Mesenchymal stem cell (in vitro differentiated cells and primary cell): ENCODE data around the gene FBXL7.

Source experiments
- DNase-seq: peaks from one replicate; pipeline ENCODE4 v3.0.0-alpha.2; 2013
- H2AFZ ChIP-seq: one replicate; pipeline ENCODE4 v1.6.1; 2013; ENCODE audit warnings: low read depth, mild to moderate bottlenecking, control low read depth, inconsistent platforms, low read length, moderate library complexity
- H2AK5ac ChIP-seq: 2 replicates; pipeline ENCODE4 v1.6.1; 2013; ENCODE audit warnings: low read length, moderate library complexity, mild to moderate bottlenecking, inconsistent platforms; ENCODE audit not compliant: severe bottlenecking
- H2BK120ac ChIP-seq: one replicate; pipeline ENCODE4 v1.6.1; 2013; ENCODE audit warnings: low read depth, mild to moderate bottlenecking, inconsistent platforms, low read length, moderate library complexity
- H2BK12ac ChIP-seq, 2 experiments: one replicate each; pipeline ENCODE4 v1.6.1; 2013; ENCODE audit warnings: inconsistent platforms in 2 of 2, low read length in 2 of 2, mild to moderate bottlenecking in 2 of 2, moderate library complexity in 2 of 2, control low read depth in 1 of 2
- H2BK15ac ChIP-seq: one replicate; pipeline ENCODE4 v1.6.1; 2013; ENCODE audit warnings: mild to moderate bottlenecking, low read depth, inconsistent platforms; ENCODE audit not compliant: poor library complexity, severe bottlenecking
- H2BK5ac ChIP-seq: 2 replicates; pipeline ENCODE4 v1.6.1; 2013; ENCODE audit warnings: low read depth, mild to moderate bottlenecking, low read length, control low read depth, inconsistent platforms; ENCODE audit not compliant: poor library complexity, severe bottlenecking
- H3K14ac ChIP-seq, 2 experiments: one replicate each; pipeline ENCODE4 v1.6.1; 2013; ENCODE audit warnings: inconsistent platforms in 2 of 2, low read length in 2 of 2, control low read depth in 1 of 2, mild to moderate bottlenecking in 1 of 2, moderate library complexity in 1 of 2
- H3K18ac ChIP-seq, 2 experiments: one replicate each; pipeline ENCODE4 v1.6.1; 2013; ENCODE audit warnings: inconsistent platforms in 2 of 2, low read length in 2 of 2, control low read depth in 1 of 2, low read depth in 1 of 2, mild to moderate bottlenecking in 1 of 2
- H3K23ac ChIP-seq, 2 experiments: one replicate each; pipeline ENCODE4 v1.6.1; 2013; ENCODE audit warnings: inconsistent platforms in 2 of 2, low read length in 2 of 2, mild to moderate bottlenecking in 2 of 2, moderate library complexity in 2 of 2, control low read depth in 1 of 2
- H3K27ac ChIP-seq: 2 replicates; pipeline ENCODE4 v1.5.1; 2013; ENCODE audit warnings: mild to moderate bottlenecking, moderate library complexity, low read length, control low read depth, inconsistent platforms; ENCODE audit not compliant: poor library complexity, severe bottlenecking
- H3K27me3 ChIP-seq, 2 experiments: 2 replicates each; pipeline versions ENCODE4 v1.6.1 to v1.7.0; 2013; ENCODE audit warnings: low read length in 2 of 2, mild to moderate bottlenecking in 2 of 2, moderate library complexity in 2 of 2, control low read depth in 1 of 2, inconsistent platforms in 1 of 2; ENCODE audit not compliant: control insufficient read depth in 1 of 2, insufficient read depth in 1 of 2
- H3K36me3 ChIP-seq, 2 experiments: 2 replicates each; pipeline versions ENCODE4 v1.6.1 to v1.7.0; 2013; ENCODE audit warnings: low read length in 2 of 2, control low read depth in 1 of 2, inconsistent platforms in 1 of 2, low read depth in 1 of 2, mild to moderate bottlenecking in 1 of 2; ENCODE audit not compliant: insufficient read depth in 2 of 2, control insufficient read depth in 1 of 2
- H3K4ac ChIP-seq, 2 experiments: one replicate each; pipeline ENCODE4 v1.6.1; 2013; ENCODE audit warnings: inconsistent platforms in 2 of 2, low read length in 2 of 2, mild to moderate bottlenecking in 2 of 2, moderate library complexity in 2 of 2, control low read depth in 1 of 2, low read depth in 1 of 2
- H3K4me1 ChIP-seq: 2 replicates; pipeline ENCODE4 v1.6.1; 2013; ENCODE audit warnings: low read depth, low read length, control low read depth; ENCODE audit not compliant: control insufficient read depth, insufficient read depth
- H3K4me2 ChIP-seq: 2 replicates; pipeline ENCODE4 v1.6.1; 2013; ENCODE audit warnings: low read length, mild to moderate bottlenecking, inconsistent platforms; ENCODE audit not compliant: poor library complexity, severe bottlenecking
- H3K4me3 ChIP-seq, 2 experiments: 2 replicates each; pipeline versions ENCODE4 v1.5.1 to v1.7.0; 2013; ENCODE audit warnings: low read length in 2 of 2, mild to moderate bottlenecking in 2 of 2, control low read depth in 1 of 2, low read depth in 1 of 2; ENCODE audit not compliant: insufficient read depth in 1 of 2
- H3K79me1 ChIP-seq: replicated peaks from 2 replicates; pipeline ENCODE4 v1.6.1; 2013; ENCODE audit warnings: mild to moderate bottlenecking, control low read depth, low read length, inconsistent platforms; ENCODE audit not compliant: poor library complexity, severe bottlenecking
- H3K9ac ChIP-seq: 2 replicates; pipeline ENCODE4 v1.7.0; 2013; ENCODE audit warnings: mild to moderate bottlenecking, low read length, moderate library complexity
- H3K9me3 ChIP-seq: 2 replicates; pipeline ENCODE4 v1.7.0; 2013; ENCODE audit warnings: mild to moderate bottlenecking, low read length; ENCODE audit not compliant: control insufficient read depth
- H4K8ac ChIP-seq: one replicate; pipeline ENCODE4 v1.6.1; 2013; ENCODE audit warnings: inconsistent platforms, mild to moderate bottlenecking, low read length, moderate library complexity
- H4K91ac ChIP-seq: one replicate; pipeline ENCODE4 v1.6.1; 2013; ENCODE audit warnings: mild to moderate bottlenecking, low read length, inconsistent platforms
- WGBS: methylation state at CpG from one replicate; pipeline ENCODE4 v1.1.7; 2013; ENCODE audit warnings: mixed read lengths; 5-methylcytosine and 5-hydroxymethylcytosine counted together

The FBXL7 gene

DNA sequence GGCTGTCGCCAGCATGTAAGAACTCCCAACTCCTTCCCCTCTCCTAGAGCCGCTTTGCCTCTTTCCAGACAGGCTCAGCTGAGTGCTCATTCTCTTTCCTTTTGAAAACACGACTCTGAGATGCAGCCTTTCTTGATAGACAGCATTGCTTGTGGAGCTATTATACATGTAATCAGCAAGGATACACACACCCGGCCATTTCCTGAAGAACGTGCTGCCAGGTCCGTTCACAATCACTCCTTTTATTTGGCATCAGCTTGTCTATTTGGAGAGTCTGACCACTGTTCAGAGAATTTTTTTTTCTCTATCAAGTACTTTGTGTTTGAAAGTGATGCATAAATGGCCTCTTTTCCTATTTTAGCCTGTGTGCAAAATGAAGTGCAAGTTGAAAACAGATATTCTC lies 351.0 kb downstream of the FBXL7 start:
- Histone ChIP-seq H2BK12ac (no peak overlapping the region), H3K18ac (no peak overlapping the region), H3K4ac (no peak overlapping the region), H2BK120ac (no peak overlapping the region), H3K4me3 (no peak overlapping the region), H3K27me3 (no peaks in the 10 kb centered on the region), H3K36me3 (no peaks in the 10 kb centered on the region), H2AK5ac (no peak overlapping the region), H3K27ac (no peak overlapping the region), H3K23ac (no peak overlapping the region), H4K8ac (no peak overlapping the region), H2BK5ac (no peak overlapping the region), H3K9ac (no peak overlapping the region), H3K79me1 (peaks cover 15% of the 10 kb centered on the region), H3K9me3 (no peaks in the 10 kb centered on the region), H4K91ac (no peak overlapping the region), H2AFZ (no peak overlapping the region), H3K14ac (no peak overlapping the region), H2BK15ac (no peak overlapping the region), H3K4me2 (no peak overlapping the region), H3K4me1 (no peaks in the 10 kb centered on the region)
- no peak for DNase-seq
- WGBS: 94% methylated on average over 5 of the region's 6 CpGs

- H3K9ac ChIP-seq: no peak overlapping the region
- no peaks in the 10 kb centered on the region for H3K9me3 ChIP-seq
- no peak overlapping the region for H3K23ac ChIP-seq
- H3K27me3 ChIP-seq: no peaks in the 10 kb centered on the region
- peaks cover 18% of the 10 kb centered on the region for H3K79me1 ChIP-seq
- no peak overlapping the region for H4K8ac ChIP-seq
- no peak overlapping the region for H2BK12ac ChIP-seq
- no peak for DNase-seq
- no peak overlapping the region for H2AFZ ChIP-seq
- no peak overlapping the region for H3K4me2 ChIP-seq
- H3K4ac ChIP-seq: no peak overlapping the region
- H3K4me1 ChIP-seq: no peaks in the 10 kb centered on the region
- no peak overlapping the region for H2BK5ac ChIP-seq
- no peak overlapping the region for H2BK15ac ChIP-seq
- WGBS: 90% methylated on average over 2 of the region's 3 CpGs
- no peak overlapping the region for H2AK5ac ChIP-seq
- no peak overlapping the region for H2BK120ac ChIP-seq
- no peak overlapping the region for H3K14ac ChIP-seq
- H3K18ac ChIP-seq: no peak overlapping the region
- H3K4me3 ChIP-seq: no peak overlapping the region
- H3K27ac ChIP-seq: no peak overlapping the region
- H3K36me3 ChIP-seq: no peaks in the 10 kb centered on the region
- no peak overlapping the region for H4K91ac ChIP-seq
Observed at GRCh38 chr5:15852217-15852616, 352.2 kb downstream of the FBXL7 start.

- H3K14ac ChIP-seq: no peak overlapping the region
- no peak overlapping the region for H2BK120ac ChIP-seq
- H2AFZ ChIP-seq: no peak overlapping the region
- 98% methylated on average over 1 of the region's 1 CpG for WGBS
- no peak overlapping the region for H2BK12ac ChIP-seq
- no peak overlapping the region for H3K4ac ChIP-seq
- H3K27me3 ChIP-seq: no peaks in the 10 kb centered on the region
- H2BK5ac ChIP-seq: no peak overlapping the region
- DNase-seq: no peak
- no peak overlapping the region for H2BK15ac ChIP-seq
- no peak overlapping the region for H3K18ac ChIP-seq
- H3K23ac ChIP-seq: no peak overlapping the region
- H3K4me3 ChIP-seq: no peak overlapping the region
- no peak overlapping the region for H4K8ac ChIP-seq
- peaks cover 15% of the 10 kb centered on the region for H3K79me1 ChIP-seq
- no peaks in the 10 kb centered on the region for H3K9me3 ChIP-seq
- H4K91ac ChIP-seq: no peak overlapping the region
- H3K27ac ChIP-seq: no peak overlapping the region
- H3K4me1 ChIP-seq: no peaks in the 10 kb centered on the region
- H3K9ac ChIP-seq: no peak overlapping the region
- no peak overlapping the region for H3K4me2 ChIP-seq
- H2AK5ac ChIP-seq: no peak overlapping the region
- H3K36me3 ChIP-seq: no peaks in the 10 kb centered on the region
Observed at GRCh38 chr5:15852949-15853348, 353.0 kb downstream of the FBXL7 start.

- Histone ChIP-seq H3K9ac (no peak overlapping the region), H2AK5ac (no peak overlapping the region), H3K79me1 (peaks cover 26% of the 10 kb centered on the region), H3K14ac (no peak overlapping the region), H3K4ac (no peak overlapping the region), H3K9me3 (no peaks in the 10 kb centered on the region), H3K27me3 (no peaks in the 10 kb centered on the region), H3K23ac (no peak overlapping the region), H4K91ac (no peak overlapping the region), H3K4me2 (no peak overlapping the region), H2BK120ac (no peak overlapping the region), H4K8ac (no peak overlapping the region), H3K36me3 (no peaks in the 10 kb centered on the region), H2AFZ (no peak overlapping the region), H3K4me3 (no peak overlapping the region), H2BK15ac (no peak overlapping the region), H3K27ac (no peak overlapping the region), H2BK12ac (no peak overlapping the region), H3K4me1 (no peaks in the 10 kb centered on the region), H3K18ac (no peak overlapping the region), H2BK5ac (no peak overlapping the region)
- 100% methylated on average over 1 of the region's 1 CpG for WGBS
- no peak for DNase-seq
Observed at GRCh38 chr5:15858326-15858725, 358.3 kb downstream of the FBXL7 start.
